ENCODE data around the gene DIPK1A.

Gene DIPK1A

DNA sequence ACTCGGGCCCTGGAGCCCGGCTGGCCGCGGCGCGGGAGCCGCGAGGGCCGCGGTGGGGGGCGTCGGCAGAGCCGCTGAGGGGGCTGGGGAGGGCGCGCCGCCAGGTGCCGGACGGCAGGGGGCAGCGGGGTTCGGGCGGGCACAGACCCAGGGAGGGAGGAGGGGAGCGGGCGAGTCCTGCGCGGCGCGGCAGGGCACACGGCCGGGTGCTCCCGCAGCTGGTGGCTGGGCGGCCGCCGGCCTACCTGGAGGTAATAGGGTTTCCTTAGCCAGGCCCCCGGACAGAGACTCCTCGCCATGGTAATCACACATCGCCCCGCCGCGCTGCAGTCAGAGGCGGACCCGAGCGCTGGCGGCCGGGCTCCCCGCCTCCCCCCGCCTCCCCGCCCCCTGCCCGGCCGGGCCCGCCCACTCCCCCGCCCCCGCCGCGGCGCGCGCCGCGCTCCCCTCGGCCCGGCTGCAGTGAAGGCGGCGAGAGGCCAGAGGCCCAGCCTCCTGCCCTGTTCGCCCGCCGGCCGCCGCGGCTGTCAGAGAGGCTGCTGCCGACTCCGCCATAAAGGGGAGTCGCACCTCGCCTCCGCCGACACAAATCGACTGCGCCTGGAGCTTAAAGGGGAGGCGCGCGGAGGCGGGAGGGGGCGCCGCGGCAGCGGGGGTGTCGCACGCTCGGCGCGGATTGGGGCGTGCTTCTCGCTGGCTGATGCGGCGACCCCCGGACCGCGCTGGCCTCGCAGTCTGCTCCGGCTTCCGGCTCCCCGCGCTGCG lies at the start of gene DIPK1A:
DIPK1A (minus strand) TSS at position 332 of the 765 bp plus-strand sequence; CDS start at position 299, 33 bp downstream.
- DNase-seq (ENCODE audit: low read depth in 2 of 2): peak; percentile 56 to 65

DNA sequence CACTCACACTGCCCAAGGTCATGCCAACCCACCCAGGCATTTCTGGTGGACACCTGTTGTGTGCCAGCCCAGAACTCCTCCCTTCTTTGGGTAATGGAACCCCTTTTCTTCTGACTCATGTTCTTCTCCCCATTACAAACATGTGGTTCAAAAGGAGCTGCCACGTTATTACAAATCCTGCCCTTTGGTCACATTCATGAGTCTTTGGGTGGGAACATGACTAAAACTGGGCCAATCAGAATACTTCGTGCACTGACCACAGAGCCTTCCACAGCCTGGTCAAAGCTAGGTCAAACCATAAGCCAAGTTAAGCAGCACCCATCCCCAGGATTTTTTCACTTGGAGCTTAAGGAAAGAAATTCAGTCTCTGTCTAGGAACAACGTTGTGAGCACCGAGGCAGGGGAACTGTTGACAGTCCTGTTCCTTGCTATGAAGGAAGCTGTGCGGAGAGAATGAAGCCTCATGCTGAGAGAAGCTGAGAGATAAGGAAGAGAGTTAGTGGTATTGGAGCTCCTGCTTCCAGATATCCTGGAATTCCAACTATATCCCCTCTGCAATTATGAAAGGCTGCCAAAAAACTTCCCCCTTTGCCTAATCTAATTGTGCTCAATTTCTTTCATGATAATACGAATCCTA lies 46.8 kb upstream of the DIPK1A start:
- DNase-seq (ENCODE audit: low read depth in 2 of 2): no peak

DNA sequence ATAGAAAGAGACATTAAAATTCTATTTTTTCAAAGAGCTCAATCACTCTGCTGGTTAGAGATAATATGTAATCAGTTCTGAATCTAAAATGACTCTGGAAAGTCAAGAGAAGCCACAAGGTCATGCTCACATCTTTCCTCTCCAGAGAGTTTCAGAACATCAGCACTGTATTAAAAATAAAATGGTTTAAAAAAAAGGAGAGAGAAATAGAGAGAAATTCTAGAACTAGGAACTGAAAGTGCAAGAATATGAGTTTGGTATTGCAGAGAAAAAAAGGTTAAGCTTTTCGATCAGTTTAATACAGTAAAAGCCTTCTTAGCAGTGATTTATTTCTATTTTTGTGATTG lies 44.0 kb upstream of the DIPK1A start:
- DNase-seq (ENCODE audit: low read depth in 2 of 2): no peak

DNA sequence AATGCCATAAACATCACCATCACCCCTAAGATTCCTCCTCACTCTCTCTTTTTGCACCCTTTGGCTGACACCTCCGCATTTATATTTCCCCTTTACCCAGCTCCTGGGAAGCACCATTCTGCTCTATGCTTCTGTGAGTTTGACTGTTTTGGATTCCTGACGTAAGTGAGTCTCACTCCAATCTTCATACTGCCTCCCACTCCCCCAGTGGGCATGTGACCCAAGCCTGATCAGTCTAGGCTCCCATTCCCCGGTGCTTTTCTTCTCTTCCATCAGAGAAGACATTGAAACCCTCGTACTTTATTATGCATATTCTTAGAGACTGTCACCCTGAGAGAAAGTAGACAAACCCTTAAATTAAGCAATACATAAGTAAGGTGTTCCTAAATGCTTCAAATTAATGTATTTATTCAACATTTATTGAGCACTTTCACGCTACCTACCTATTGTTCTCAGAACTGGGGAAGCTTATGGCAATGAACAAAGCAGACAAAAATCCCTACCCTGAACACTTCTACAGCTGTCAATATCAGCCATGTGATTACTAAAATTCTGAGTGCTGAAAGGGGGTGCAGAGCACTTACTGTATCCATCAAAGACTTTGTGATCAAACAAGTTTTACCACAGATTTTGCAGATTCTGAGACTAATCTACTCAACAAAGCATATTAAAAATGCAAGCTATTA lies 43.4 kb upstream of the DIPK1A start:
- no peak for DNase-seq (ENCODE audit: low read depth in 2 of 2)

DNA sequence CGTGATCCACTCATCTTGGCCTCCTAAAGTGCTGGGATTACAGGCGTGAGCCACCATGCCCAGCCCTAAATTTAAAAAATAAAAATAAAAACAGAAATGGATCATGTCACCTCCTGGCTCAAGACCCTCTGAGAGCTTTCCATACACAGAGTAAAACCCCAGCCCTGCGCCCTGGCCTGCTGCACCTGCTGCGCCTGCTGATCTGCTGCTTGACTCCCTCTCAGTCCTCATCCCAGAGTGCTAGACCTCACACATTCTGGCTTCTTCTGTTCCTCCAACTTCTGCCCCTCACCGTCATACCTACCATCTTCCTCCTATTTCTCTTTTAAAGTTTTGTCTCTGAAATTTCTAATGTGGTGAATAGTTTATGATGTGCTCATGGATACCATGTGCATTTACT lies 42.7 kb upstream of the DIPK1A start:
- no peak for DNase-seq (ENCODE audit: low read depth in 2 of 2)

DNA sequence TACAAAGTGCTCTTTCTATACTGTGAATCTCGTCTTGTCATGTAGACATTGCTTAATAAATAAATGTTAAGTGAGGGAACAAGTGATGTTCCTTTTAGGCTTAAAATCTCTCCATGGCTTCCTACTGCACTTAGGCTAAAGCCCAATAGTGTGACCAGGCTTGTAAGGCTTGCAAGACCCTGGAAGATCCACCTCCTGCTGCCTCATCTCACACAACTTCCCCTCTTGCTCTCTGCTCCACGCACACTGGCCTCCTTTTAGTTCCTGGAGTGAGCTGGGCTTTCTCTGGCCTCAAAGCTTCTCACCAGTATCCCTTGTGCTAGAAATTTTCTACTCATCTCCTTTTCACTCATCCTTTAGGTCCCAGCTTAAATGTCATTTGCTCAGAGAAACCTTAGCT lies 41.5 kb upstream of the DIPK1A start:
- DNase-seq (ENCODE audit: low read depth in 2 of 2): no peak

DNA sequence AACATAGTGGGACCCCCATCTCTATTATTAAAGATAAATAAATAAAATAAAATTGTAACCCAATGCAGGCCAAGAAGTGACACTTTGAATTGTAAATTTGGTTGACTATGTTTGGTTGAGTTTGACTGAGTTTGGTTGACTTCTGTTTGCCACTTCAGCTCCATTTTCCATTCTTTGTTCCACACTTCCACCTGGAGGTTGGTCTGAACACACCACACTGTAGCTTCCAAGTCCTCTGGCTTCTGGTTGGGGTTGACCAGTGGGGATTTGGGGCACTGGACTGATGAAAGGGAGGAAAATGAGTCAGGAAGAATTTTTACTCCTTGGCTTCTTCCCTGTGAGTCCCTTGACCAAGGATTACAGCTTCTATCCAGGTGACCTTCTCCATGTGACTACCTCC lies 40.6 kb upstream of the DIPK1A start:
- DNase-seq (ENCODE audit: low read depth in 2 of 2): no peak

DNA sequence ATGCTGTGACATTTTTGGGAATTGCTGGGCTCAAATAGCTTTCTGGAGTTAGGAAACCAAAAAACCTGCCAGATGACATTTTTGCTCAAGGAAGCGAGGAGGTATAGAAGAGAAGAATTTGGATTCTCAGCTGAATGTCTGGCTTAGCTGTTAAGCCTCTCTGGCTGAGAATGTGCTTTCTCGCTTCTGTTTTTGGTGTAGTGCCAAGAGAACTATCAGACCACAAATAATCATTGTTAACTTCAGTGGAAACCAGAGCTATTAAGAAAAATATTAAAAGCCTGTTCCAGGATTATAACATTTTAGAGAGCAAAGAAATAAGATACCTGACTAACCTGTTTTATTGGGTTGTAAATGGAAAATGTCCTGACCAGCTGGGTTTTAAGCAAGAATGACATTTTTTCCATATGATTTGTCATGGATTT lies 39.5 kb upstream of the DIPK1A start:
- DNase-seq (ENCODE audit: low read depth in 2 of 2): no peak

DNA sequence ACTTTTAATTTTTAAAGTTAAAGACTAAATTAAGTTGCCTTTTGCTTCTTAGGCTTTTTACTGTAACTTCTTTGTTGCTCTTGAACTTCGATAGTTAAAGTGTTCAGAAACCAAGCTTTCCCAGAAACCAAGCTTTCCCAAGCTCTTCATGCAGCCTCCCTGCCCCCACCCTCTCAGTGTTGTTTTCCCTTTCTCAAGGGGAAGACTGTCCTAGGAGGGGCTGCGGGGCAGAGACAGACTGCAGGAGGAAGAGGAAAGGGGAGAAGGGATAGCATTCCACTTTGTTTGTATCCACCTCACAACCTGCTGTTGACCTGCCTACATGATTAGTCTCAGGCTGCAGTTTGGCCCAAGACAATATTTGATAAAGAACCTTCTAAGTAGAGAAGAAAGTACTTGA lies 39.0 kb upstream of the DIPK1A start:
- no peak for DNase-seq (ENCODE audit: low read depth in 2 of 2)

DNA sequence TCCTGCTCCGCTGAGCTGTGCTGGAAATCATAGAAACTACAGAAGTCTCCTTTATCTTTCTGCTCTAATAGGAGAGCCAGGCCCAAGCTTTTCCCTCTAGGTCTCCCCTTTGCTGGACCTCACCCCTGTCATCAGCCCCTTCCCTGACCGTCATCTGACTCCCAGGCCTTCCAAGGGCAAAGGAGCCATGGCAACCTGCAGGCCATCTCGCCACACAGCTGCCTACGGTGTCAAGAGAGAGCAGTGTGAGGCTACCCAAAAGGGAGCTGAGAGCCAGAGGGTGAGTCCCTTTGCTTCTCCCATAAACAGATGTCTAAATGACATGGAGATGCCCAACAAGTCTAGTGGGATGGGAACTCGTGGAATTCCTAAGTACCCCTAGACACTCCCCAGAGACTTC lies 37.6 kb upstream of the DIPK1A start:
- DNase-seq (ENCODE audit: low read depth in 2 of 2): no peak

DNA sequence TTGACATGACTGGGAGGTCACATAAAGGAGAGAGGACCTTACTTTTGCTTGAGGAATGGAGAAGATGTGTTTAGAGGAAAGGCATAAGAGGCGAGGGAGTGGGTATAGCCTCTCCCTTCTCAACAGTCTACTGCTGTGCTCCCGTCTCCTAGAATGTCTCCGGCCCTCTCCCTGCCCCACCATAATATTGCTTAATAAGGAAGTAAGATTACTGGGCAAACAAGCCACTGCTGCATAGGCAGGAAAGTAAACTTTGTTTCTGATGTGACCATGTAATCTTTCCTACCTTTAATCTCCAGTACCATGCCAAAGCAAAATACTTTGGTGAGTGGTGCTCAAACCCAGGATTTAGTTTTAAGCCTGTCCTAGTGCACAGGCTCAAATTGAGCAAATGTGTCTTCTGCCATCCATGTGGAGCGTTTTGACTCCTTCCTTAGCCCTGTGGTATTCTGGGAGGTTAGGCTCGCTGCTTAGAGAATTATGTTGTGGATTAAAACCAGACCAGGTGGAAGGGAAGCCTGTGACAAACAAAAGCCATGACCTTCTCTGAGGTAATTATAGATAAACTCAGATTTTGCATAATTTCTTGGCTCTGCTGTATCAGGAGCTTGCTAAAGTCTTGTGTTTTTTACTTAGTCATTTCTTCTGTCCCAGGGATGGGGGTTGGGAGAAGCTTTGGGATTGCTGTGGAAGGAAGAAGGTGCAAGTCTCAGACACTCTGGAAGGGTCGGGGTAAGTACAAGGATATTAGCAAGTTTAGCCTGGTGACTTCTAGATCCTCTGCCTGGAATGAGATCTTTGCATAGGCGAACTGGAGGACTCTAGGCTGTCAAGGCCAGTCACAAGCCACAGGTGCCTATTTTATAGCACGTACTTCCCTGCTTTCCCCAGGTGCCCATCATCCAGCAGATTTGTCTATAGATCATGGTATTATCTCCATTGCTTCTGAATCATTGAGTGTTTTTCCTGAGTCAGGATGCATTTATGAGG lies 34.5 kb upstream of the DIPK1A start:
- no peak for DNase-seq (ENCODE audit: low read depth in 2 of 2)

DNA sequence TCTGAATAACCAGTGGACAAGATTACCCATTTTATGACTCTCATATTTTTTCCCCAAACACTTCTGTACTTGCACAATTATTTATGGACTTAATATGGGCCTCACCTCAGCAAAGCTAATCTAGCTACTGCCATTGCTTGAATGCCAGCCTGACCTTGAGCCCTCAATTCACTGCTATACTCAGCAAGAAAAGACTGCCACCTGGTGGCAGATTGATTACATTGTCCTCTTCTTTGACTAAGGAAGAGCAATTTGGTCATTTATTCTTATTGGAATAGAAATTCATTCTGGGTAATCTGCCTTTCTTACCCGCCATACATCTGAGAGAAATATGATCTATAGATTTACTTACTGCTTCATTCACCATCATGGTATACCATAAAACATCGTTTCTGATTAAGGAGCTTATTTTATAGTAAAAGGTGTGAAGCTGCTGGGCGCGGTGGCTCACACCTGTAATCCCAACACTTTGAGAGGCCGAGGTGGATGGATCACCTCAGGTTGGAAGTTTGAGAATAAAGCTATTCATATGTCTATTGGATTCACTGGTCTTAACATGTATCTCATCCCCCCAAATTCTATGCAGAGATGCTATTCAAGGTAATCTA lies 32.9 kb upstream of the DIPK1A start:
- DNase-seq (ENCODE audit: low read depth in 2 of 2): peak in 1 of 2 donors; percentile 75

DNA sequence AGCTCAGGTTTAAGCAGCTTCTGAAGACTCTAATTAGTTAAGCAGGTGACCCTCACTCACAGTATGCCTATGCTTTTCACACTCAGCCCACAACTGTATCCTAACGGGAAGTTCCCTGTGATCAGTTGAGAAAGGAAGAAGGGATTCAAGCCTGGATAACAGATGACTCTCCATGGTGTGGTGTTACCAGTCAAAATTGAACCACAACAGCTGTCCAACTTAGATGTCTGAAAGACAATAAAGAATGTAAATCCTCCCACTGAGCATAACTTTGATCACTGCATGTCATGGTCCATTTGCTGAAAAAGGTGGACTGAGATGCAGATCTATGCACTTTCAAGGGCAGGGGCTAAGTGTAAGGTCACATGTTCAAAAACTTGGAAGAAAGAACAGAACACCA lies 32.3 kb upstream of the DIPK1A start:
- no peak for DNase-seq (ENCODE audit: low read depth in 2 of 2)

DNA sequence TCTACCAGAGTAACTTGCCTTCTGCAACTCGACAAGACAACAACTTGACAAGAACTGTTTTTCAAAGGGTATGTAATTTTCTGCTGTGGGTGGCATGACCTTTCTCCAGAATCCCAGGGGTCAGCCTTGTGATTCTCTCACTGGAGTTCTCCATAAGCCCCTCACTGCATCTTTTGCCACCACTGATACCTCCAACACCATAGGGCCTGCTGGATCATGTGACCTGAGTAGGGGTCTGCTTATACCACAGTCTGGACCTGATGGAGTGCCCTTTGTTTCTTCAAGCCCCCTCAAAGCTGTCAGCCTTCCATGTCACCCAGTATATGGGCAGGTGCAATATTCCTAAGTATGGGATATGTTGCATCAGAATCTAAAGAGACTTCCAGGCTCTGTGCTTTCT lies 31.6 kb upstream of the DIPK1A start:
- DNase-seq (ENCODE audit: low read depth in 2 of 2): no peak

DNA sequence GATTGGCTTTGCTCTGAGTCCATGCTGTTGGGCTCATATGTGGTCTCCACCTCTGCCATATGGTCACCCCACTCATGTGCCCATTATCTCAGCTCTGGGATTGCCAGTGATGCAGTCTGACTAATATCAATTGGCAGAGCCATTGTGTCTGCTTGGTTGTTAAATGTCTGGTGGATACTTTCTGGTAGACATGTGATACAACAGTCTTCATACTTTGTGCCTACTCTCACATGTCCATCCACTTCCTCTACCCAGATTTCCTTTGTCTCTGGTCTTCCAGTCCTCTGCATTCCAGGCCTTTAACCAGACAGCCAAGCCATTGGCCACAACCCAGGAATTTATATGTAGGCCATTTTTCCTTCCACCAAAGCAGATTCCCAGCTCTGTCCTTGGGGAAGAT lies 30.8 kb upstream of the DIPK1A start:
- no peak for DNase-seq (ENCODE audit: low read depth in 2 of 2)

DNA sequence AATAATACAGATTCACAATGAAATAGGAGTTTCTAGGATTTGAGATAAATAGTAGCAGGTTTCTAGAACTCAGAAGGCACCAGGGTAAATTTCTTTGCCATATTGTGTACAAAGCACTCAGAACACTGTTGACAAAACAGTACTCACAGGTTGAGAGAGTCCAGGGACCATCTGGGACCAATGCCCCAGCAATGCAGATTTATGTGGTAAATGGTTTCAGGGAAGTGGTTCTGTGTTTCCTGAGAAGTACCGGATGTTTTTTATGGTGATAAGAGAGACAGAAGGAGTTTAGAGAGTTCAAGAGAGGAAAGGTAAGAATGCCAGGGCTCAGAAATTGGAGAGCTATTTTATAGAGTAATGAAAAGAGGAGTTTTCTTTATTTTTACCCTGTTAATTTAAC lies 29.6 kb upstream of the DIPK1A start:
- DNase-seq (ENCODE audit: low read depth in 2 of 2): no peak

DNA sequence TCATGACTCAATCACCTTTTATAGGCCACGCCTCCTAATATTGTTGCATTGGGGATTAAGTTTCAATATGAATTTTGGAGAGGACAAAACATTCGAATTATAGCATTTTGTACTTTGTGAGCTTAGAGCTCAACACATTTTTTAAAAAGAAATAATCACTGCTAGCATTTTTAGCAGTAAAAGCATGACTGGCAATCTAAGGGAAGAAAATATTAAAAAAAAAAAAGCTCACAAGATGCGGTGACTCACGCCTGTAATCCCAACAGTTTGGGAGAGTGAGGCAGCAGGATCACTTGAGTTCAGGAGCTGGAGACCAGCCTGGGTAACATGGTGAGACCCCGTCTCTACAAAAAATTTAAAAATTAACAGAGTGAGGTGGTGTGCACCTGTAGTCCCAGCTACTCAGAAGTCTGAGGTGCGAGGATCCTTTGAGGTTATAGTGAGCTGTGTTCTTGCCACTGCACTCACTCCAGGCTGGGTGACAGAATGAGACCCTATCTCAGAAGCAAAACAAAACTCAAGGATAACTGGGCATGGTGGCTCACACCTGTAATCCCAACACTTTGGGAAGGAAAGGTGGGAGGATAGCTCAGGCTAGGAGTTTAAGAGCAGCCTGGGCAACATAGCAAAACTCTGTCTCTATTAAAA lies 28.8 kb upstream of the DIPK1A start:
- no peak for DNase-seq (ENCODE audit: low read depth in 2 of 2)

DNA sequence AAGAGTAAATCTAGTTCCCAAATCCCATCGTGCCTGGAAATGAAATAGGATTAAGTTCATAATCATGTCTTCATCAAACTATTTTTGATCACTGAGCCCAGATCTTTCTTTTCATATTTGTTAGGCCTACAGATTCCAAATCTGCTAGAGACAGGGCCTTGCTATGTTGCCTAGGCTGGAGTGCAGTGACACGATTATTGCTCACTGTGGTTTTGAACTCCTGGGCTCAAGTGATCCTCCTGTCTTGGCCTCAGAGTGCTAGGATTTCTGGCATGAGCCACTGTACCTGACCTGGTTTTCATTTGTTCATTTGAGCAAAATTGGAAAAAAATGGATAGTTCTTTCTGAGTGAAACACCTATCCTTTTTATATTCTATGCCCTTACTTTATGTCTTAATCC lies 28.0 kb upstream of the DIPK1A start:
- no peak for DNase-seq (ENCODE audit: low read depth in 2 of 2)

DNA sequence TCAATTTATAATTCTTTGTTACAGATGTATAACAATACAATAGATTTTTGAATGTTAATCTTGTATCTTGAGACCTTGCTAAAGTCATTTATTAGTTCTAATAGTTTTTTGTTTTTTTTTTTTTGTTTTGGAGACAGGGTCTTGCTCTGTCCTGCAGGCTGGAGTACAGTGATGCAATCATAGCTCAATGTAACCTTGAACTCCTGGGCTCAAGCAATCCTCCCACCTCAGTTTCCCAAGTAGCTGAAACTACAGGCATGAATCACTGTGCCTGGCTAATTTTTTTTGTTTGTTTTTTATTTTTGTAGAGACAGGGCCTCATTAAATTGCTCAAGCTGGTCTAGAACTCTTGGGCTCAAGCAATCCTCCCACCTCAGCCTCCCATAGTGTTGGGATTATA lies 26.2 kb upstream of the DIPK1A start:
- no peak for DNase-seq (ENCODE audit: low read depth in 2 of 2)

DNA sequence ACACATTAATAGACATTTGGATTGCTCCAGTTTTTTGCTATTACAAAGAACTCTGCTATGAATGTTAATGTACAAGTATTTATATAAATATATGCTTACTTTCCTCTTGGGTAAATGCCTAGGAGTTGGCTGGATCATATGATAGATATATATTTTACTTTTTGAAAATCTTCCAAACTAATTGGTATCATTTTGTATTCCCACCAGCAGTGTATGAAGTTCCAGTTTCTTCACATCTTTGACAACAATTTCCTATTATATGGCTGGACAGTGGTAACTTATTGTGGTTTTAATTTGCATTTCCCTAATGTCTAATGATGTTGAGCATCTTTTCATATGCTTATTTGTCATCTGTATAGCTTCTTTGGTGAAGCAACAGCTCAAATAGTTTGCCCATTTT lies 23.8 kb upstream of the DIPK1A start:
- no peak for DNase-seq (ENCODE audit: low read depth in 2 of 2)
